K562 (cell line): ENCODE results near the gene UNC45A. TPM values are rescaled to one million over a fixed set of nuclear protein-coding genes. Genes with fewer than 3 reads are reported as not detected.

Experiments used
- ATAC-seq: fragments of 200-7000 bp; cut with Tn5 transposase; 3 replicates; pipeline ENCODE4 v1.9.1; 2020; ENCODE audit warnings: moderate library complexity
- BruUV-seq: library from RNA; stranded (reverse); fragments of 400-500 nt; replicated peaks from 2 replicates; lab custom pipeline; 2021; lab: Mats Ljungman, UMichigan
- CTCF ChIA-PET: fragments of 300-600 bp; formaldehyde crosslinking; extraction: SDS; loops from one replicate; lab custom pipeline; 2021; ENCODE audit warnings: low intra/inter-chr PET ratio; lab: Yijun Ruan, JAX
- POLR2A ChIA-PET: fragments of 300-600, 350-650 bp; sonication (Branson Sonifier 250); formaldehyde crosslinking; extraction: SDS; loops from one replicate; lab custom pipeline; 2021; ENCODE audit warnings: antibody characterized with exemption, inconsistent platforms; lab: Yijun Ruan, JAX
- DNase-seq, 4 experiments: peaks; one replicate each; pipeline versions ENCODE4 v3.0.0 to v3.0.0-alpha.2; 2011 to 2018; ENCODE audit warnings: low spot score in 3 of 4, mixed read lengths in 3 of 4; ENCODE audit errors: extremely low read depth in 1 of 4
- FAIRE-seq: peaks from 2 replicates; lab custom pipeline; 2011; peaks lifted over from hg19 to GRCh38; lab: Jason Lieb, UNC
- H2AFZ ChIP-seq: 2 replicates; pipeline ENCODE4 v1.6.0; 2011; ENCODE audit warnings: low read depth, low read length, control low read depth, inconsistent platforms
- H3K27ac ChIP-seq: fragments of 200-600 bp; 3 replicates; pipeline ENCODE4 v1.8.0; 2011; ENCODE audit warnings: low read depth, mild to moderate bottlenecking, control low read depth, inconsistent platforms, low read length, moderate library complexity, mixed read lengths; ENCODE audit errors: extremely low read depth
- H3K27me3 ChIP-seq, 2 experiments: fragments of 300-600 bp in 1 of 2; 2 replicates in 1 of 2; 3 replicates in 1 of 2; pipeline versions ENCODE4 v1.6.0 to v1.8.0; 2011; ENCODE audit warnings: inconsistent platforms in 2 of 2, low read length in 2 of 2, mild to moderate bottlenecking in 1 of 2, mixed read lengths in 1 of 2, moderate library complexity in 1 of 2; ENCODE audit not compliant: control insufficient read depth in 2 of 2, insufficient read depth in 2 of 2
- H3K36me3 ChIP-seq: fragments of 300-600 bp; 3 replicates; pipeline ENCODE4 v1.8.0; 2011; ENCODE audit warnings: mild to moderate bottlenecking, low read length, inconsistent platforms; ENCODE audit not compliant: control insufficient read depth, insufficient read depth
- H3K4me1 ChIP-seq, 2 experiments: fragments of 200-600 bp in 1 of 2; replicated peaks in 1 of 2; 2 replicates in 1 of 2; 3 replicates in 1 of 2; pipeline versions ENCODE4 v1.5.1 to v1.8.0; 2011; ENCODE audit warnings: inconsistent platforms in 2 of 2, low read length in 2 of 2, mild to moderate bottlenecking in 1 of 2, mixed read lengths in 1 of 2, moderate library complexity in 1 of 2; ENCODE audit not compliant: control insufficient read depth in 2 of 2, insufficient read depth in 2 of 2
- H3K4me2 ChIP-seq: 2 replicates; pipeline ENCODE4 v1.6.1; 2011; ENCODE audit warnings: low read length, control low read depth, inconsistent platforms, mixed read lengths; ENCODE audit not compliant: insufficient read depth
- H3K4me3 ChIP-seq: fragments of 200-600 bp; sonication (generic), shearing (Covaris generic); 2 replicates; pipeline ENCODE4 v1.5.1; 2016; ENCODE audit warnings: control low read depth, inconsistent platforms
- H3K79me2 ChIP-seq: fragments of 200-600 bp; 3 replicates; pipeline ENCODE4 v1.8.0; 2011; ENCODE audit warnings: low read length, inconsistent platforms; ENCODE audit not compliant: control insufficient read depth, insufficient read depth
- H3K9ac ChIP-seq, 2 experiments: 2 replicates each; pipeline versions ENCODE4 v1.6.0 to v1.6.1; 2011; ENCODE audit warnings: low read depth in 2 of 2, low read length in 2 of 2, control low read depth in 1 of 2, inconsistent platforms in 1 of 2, mild to moderate bottlenecking in 1 of 2, mixed read lengths in 1 of 2; ENCODE audit not compliant: insufficient read depth in 1 of 2
- H3K9me1 ChIP-seq: one replicate; pipeline ENCODE4 v1.6.0; 2011; ENCODE audit warnings: inconsistent platforms, mild to moderate bottlenecking, low read length, moderate library complexity; ENCODE audit not compliant: control insufficient read depth, insufficient read depth
- H3K9me3 ChIP-seq: replicated peaks from 2 replicates; pipeline ENCODE4 v1.5.1; 2011; ENCODE audit warnings: low read depth, low read length, inconsistent platforms; ENCODE audit not compliant: control insufficient read depth, insufficient read depth
- H4K20me1 ChIP-seq: replicated peaks from 2 replicates; pipeline ENCODE4 v1.6.1; 2011; ENCODE audit warnings: low read length, inconsistent platforms, mixed read lengths; ENCODE audit not compliant: control insufficient read depth, insufficient read depth
- ARID4B ChIP-seq: sonication (generic); formaldehyde crosslinking; IDR thresholded peaks from 2 replicates; pipeline ENCODE4 v1.8.0; 2022; ENCODE audit warnings: mild to moderate bottlenecking, missing genetic modification reagents
- JUND ChIP-seq, 2 experiments: IDR thresholded peaks; 2 replicates in 1 of 2; 3 replicates in 1 of 2; pipeline ENCODE4 v1.6.1; 2011; ENCODE audit warnings: borderline replicate concordance in 2 of 2, low read depth in 2 of 2, low read length in 2 of 2, improper control_type of control experiment in 1 of 2, missing biosample characterization in 1 of 2, missing genetic modification characterization in 1 of 2, missing genetic modification reagents in 1 of 2
- MLLT1 ChIP-seq, 2 experiments: fragments of 450-650 bp; IDR thresholded peaks; 2 replicates each; pipeline ENCODE4 v1.6.1; 2016
- SP1 ChIP-seq: sonication (generic); formaldehyde crosslinking; IDR thresholded peaks from 2 replicates; pipeline ENCODE4 v1.8.1; 2022; ENCODE audit warnings: mild to moderate bottlenecking, missing genetic modification reagents
- ZBTB17 ChIP-seq: fragments of 450-650 bp; formaldehyde crosslinking; IDR thresholded peaks from 2 replicates; pipeline ENCODE4 v1.4.0; 2020; ENCODE audit warnings: mild to moderate bottlenecking
- WGBS: fragments of 100-300 bp; shearing (Covaris generic); methylation state at CpG from one replicate; pipeline ENCODE4 v1.1.6; 2016; ENCODE audit warnings: low coverage, mixed read lengths; ENCODE audit not compliant: insufficient coverage; ENCODE audit errors: missing lambda C conversion rate; 5-methylcytosine and 5-hydroxymethylcytosine counted together
- in situ Hi-C: fragments of 300-500 bp; cut with MboI; formaldehyde crosslinking; loops from 4 replicates; pipeline ENCODE4 v1.15.0; 2018; ENCODE audit warnings: inconsistent platforms, mixed read lengths
- intact Hi-C: fragments of 100-400 bp; cut with micrococcal nuclease; formaldehyde crosslinking; loops from 2 replicates; pipeline ENCODE4 v1.14.2; 2022
- polyA plus RNA-seq, 8 experiments: library from polyadenylated mRNA; depleted of rRNA in 4 of 8; stranded (reverse) in 5 of 8; unstranded in 3 of 8; fragments of >200 nt; fragmentation: Nextera tagmentation in 2 of 8; fragmentation: Illumina TruSeq in 1 of 8; extraction: Ambion mirVana in 2 of 8; extraction: Trizol in 1 of 8; gene quantifications; 2 replicates each; pipeline versions ENCODE4 v1.2.1 to v1.2.3, GENCODE V29; 2011 to 2014; ENCODE audit warnings: inconsistent platforms in 1 of 8, missing spikeins in 1 of 8
- total RNA-seq, 7 experiments: library from RNA; depleted of rRNA in 6 of 7; stranded (reverse); fragments of >200 nt in 6 of 7; fragmentation: Illumina TruSeq in 2 of 7; extraction: Trizol in 2 of 7; gene quantifications; 2 replicates each; pipeline versions ENCODE4 v1.2.1 to v1.2.3, GENCODE V29; 2011 to 2021; ENCODE audit warnings: low replicate concordance in 1 of 7

The UNC45A gene
- total and polyA plus RNA-seq, 9 of the 15 experiments (the other 6 are each of a cell fraction or from before 2014, with no cell fraction given): 22.4 to 79.3 (median 43.7) TPM

DNA sequence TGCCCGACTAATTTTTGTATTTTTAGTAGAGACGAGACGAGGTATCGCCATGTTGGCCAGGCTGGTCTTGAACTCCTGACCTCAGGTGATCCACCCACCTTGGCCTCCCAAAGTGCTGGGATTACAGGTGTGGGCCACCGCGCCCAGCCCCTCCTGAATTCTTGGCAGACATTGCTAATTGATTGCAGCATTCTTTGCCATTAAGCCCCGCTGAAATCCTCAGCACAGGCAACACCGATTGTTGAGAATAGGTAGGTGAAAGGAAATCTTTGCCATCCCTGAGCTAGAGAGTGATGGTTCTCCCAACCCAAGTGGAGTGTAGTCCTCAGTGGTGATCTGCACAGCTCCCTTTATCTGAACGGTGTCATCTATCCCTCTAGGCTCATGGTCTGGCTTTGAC is 30.3 kb upstream of the UNC45A start:
- peaks cover 52% of the 10 kb centered on the region for H3K36me3 ChIP-seq
- no peak for ATAC-seq
- no peak overlapping the region; the same call in 2 of the 3 replicates for H3K27ac ChIP-seq
- H3K4me2 ChIP-seq: peak overlapping the region; percentile 32; the same call in 1 of the 2 replicates
- in situ Hi-C loops (no loop called here), intact Hi-C loops (no loop called here)
- BruUV-seq: no TSS peak
- peaks cover 4% of the 10 kb centered on the region for H3K9me1 ChIP-seq
- ChIA-PET CTCF (interaction anchor here (0.7 kb wide), 1 partner anchor 11 kb away, joined by 3 read pairs; no protein-coding TSS in a partner anchor), POLR2A (interaction anchor here (0.5 to 7.0 kb wide), 6 partner anchors 10 to 1145 kb away, joined by 3 to 70 read pairs (median 8); partner anchors contain the start of genes HDDC3 and UNC45A)
- TF ChIP-seq SP1 (CRISPR knock-in tag): 0 out of 2 replicates have a peak, but pooled peaks have one; percentile 41
- 0 out of 2 replicates have a peak, but pooled peaks have one; percentile 33 for TF ChIP-seq ARID4B (CRISPR knock-in tag)
- TF ChIP-seq JUND (IDR thresholded peaks at IDR 0.05; ENCODE audit: borderline replicate concordance, low read depth, low read length): no peak
- TF ChIP-seq JUND (tag; IDR thresholded peaks at IDR 0.05; ENCODE audit: borderline replicate concordance, low read depth, low read length): no peak
- TF ChIP-seq ZBTB17 (CRISPR knock-in tag): peak; percentile 80
- peak in 1 of 2 experiments; percentile 78; a peak in 2 of 4 replicates for TF ChIP-seq MLLT1 (IDR thresholded peaks at IDR 0.05)
- FAIRE-seq: no peak
- H4K20me1 ChIP-seq: no peaks in the 10 kb centered on the region
- no peaks in the 10 kb centered on the region for H3K9me3 ChIP-seq
- no peak overlapping the region for H2AFZ ChIP-seq
- H3K27me3 ChIP-seq: no peaks in the 10 kb centered on the region
- no peak overlapping the region; the same call in 1 of the 2 replicates for H3K4me3 ChIP-seq
- peak overlapping the region in 1 of 2 experiments; percentile 43; a peak in 1 of 4 replicates for H3K9ac ChIP-seq
- H3K4me1 ChIP-seq: peaks cover 23 to 61% of the 10 kb centered on the region in 2 experiments; a peak in 4 of 5 replicates
- DNase-seq: no peak
- H3K79me2 ChIP-seq: peaks cover 52% of the 10 kb centered on the region
- 86% methylated on average over 9 of the region's 9 CpGs for WGBS
